Globus pallidus (tissue), 1 donor: Measurements from ENCODE around the gene KCNJ10.

Experiments
- DNase-seq: peaks from one replicate; pipeline ENCODE4 v3.0.0-alpha.2; 2015; ENCODE audit warnings: low spot score

KCNJ10 gene

DNA sequence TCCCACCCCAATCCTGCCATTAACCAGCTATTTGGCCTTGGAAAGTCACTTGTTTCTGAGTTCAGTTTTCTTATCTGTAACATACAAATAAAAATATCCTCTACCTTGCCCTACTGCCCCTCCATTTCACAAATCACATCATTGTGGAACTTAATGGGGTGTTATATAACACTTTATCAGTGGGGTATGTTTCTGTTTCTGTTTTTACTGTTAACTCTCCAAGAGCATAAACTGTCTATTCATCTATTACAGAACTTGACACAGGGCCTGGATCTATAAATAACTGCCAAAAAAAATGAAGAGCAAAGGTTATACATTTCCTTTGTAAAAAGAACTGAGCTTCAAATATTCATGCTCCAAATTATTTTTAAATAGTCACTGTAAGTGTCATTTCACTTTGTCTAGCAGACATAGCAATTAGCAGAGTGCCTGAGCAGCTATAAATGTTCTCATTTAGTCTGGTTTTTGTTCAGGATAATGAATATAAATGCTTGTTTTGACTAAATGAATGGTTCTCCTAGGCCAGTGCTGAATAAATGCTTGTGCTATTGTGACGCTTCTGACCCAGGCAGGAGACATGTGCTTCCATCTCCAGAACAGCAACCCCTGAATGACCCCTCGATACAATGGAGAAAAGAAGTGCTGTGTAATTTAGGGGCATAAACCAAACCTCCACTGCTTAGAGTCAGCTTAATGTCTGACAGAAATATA, 45.6 kb downstream of the KCNJ10 start:
- peak; percentile 77 for DNase-seq

DNA sequence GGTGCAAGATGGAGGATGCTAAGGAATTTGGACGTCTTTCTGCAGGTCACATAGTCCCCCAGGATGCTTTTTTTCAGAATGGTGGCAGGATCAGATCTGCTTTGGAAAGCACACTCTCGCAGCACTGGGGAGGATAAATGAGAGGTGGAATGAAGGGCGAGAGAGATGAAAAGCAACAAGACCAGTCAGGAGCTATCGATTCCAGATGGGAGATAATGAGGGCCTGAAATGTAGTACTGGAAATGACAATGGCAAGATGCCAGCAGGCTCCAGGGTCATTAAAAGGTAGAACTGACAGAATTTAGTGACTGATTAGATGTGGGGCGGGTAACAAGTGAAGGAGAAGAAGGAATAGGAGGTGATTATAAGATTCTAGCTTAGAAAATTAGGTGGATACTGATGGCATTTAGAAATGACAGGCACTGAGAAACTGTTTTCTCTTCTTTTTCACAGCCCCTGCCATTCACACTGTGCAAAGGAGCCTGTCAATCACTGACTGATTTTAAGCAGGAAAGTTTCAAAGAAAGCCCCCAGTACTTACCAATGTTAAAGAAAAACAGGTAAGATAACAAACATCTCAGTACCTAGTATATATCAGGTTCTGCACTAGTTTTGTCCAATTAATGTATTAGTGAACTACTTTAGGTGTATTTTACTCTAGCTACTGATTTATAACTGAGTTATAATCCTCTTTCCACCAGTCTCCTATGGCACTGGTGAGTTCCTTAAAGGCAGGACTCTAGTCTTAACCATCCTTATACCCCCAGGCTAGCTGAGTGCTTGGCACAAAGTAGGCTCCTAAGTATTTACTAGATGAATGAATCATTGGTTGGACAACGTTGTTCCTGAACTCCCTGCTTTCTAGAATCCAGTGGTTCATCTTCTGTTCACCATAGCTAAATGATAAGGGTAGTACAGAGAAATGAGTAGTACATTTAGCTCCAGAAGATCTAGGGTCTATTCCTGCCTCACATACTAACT, 47.3 kb downstream of the KCNJ10 start:
- DNase-seq, result no peak

DNA sequence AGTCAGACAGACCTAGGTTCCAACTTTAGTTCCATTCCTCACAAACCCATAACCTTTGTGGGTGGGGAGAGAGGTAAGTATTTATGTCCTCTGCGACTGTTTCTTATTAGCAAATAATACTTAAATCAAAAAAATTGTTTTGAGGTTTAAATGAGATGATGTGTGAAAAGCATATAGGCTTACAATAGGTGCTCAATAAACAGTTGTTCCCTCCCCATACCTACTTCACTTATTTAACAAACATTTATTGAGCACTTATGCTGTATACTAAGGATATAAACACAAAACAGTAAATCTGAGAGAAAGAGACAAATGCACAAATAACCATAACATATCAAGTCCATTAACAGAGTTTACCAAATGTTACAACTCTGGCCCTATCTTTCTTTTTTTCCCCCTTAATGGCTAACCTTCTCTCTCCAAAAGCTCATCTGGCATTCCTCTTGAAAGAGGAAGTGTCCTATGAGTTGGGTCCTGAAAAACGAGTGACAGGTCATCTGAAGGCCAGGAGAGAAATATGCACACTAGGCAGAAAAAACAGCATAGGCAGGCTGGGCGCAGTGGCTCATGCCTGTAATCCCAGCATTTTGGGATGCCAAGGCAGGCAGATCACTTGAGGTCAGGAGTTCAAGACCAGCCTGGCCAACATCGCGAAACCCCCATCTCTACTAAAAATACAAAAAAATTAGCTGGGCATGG, 48.4 kb downstream of the KCNJ10 start:
- no peak for DNase-seq

DNA sequence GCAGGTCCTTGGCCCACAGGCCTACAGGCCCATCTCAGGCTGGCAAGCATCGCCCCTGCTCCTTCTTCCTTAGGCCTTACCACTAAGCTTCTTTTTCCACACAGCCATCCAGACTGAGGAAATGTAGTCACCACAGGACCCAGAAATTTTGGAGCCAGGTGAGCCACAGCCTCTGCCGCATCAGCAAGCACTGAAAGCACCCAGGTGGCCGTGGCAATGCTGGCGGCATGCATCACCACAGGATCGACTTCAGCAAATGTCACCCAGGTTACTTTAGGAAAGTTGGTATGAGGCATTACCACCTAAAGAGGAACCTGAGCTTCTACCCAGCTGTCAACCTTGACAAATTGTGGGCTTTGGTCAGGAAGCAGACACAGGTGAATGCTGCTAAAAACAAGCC, 49.8 kb downstream of the KCNJ10 start:
- DNase-seq, result no peak

DNA sequence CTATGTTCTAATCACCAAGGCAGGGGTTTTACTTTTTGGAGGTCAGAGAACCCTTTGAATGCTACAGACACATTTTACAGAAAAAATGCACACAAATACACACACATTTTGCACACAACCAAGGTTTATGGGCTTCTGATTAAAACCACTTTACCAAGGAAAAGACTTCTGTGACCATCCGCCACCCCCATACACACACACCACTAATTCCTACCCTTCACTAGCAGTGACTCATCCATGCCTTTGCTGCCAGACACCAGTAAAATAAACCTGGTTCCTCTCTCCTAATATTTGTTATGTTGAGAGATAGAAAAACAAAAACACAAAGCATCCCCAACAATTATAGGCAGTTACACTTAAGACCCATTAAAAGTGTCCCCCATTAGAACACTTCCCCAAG, 51.1 kb downstream of the KCNJ10 start:
- DNase-seq, result no peak

DNA sequence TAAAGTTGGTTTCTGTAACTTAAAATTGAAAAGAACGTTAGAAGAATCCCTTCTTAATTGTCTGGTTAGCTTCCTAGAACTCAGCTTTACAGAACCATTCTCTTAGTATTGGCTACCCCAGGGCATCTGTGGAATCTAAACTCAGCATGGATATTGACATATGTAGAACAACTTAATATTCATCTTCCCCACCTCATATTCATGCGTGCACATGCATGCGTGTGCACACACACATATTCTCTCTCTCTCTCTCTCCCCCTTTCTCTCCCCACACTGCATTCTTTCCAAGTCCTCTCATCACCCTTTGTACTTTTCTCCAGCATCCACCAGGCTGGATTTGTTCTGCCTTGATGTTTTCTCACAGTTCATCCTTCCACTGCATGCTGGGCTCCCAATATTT, 51.6 kb downstream of the KCNJ10 start:
- DNase-seq, result no peak

DNA sequence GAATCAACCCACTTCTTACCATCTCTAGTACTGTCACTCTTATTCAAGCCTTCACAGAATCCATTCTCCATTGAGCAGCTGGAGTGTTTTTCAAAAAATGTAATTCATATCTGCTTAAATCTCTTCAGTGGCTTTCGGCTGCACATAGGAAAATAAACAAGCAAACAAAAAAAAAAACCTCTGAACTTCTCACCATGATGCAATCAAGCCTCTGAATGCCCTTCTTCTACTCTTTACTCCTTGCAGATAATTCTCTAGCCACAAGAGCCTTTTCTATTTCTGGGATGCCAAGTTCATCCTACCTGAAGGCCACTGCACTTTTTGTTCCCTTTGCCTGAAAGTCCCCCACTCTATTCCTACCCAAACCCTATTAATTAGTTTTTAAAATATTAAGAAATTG, 52.4 kb downstream of the KCNJ10 start:
- no peak for DNase-seq

DNA sequence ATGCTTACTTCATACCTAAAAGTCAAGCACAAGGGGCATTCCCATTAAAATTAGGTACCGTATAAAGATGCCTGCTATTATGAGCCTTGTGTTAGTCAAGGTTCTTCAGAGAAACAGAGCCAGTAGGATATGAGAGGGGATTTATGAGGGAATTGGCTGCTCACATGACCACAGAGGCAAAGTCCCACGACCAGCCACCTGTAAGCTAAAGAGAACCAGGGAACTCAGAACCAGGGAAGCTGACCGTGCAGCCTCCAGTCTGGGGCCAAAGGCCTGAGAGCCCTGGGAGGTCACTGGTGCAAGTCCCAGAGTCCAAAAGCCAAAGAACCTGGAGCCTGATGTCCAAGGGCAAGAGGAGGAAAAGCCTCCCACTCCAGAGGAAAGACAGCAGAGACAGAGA, 58.2 kb downstream of the KCNJ10 start:
- DNase-seq, result no peak

DNA sequence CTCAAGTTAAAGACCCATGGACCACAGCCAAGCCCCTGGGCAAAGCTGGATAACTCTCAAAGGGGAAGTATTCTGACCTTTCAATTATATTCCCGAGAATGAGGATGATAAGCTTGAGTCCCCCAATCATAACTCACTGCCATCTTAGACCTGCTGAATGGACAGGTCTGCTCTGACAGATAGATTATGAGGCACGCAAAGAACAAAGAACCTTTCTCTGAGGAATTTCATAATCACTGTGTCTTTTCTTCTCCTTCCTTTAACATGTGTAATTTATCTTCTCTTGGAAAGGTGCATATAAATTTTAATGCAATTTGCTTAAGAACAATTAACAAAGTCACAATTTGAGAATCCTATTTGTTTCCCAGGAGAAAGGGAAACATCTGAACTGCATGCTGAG, 60.2 kb downstream of the KCNJ10 start:
- no peak for DNase-seq

DNA sequence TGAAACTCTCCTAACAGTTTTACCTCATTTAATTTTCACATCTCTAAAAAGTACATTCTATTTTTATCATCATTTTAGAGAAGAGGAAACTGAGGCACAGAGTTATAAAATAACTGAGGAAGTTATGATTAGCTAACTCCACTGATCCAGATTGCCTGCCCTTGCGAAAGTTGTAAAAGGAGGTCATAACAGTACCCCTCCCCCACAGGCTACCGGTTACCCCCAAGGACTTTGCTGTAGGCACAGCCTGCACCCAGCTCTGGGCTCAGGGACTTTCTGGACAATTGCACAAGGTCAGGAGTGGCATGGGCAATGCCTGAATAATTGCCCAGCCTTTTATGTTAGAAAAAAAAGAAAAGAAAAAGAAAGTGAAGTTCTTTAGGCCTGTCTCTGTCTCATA, 60.9 kb downstream of the KCNJ10 start:
- no peak for DNase-seq

DNA sequence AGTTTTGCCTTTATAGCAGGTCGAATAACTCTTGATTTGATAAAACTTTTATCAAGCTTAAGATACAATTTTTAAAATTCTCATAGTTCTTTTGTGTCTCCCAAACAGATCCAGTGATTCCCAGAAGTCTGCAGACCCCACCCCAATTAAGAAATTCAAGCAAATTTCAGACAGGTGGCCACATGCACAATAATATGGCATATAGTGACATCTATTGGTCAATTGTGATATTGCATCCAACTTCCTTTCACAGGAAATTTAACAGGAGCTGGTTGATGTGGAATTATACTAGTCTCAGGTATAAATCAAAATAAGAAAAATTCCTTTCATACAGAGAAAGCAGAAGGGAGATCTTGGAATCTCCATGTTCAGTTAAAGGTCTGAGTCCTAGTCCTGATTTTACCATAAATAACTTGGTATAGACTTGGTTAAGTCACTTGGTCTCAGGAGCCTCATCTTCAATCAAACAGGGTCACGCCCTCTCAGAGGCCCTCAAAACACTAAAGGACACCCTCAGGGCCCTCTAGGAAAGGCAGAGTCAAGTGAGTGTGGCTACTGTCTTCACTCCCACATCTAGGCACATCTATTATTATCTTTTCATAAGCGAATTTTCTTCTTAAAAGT, 62.3 kb downstream of the KCNJ10 start:
- DNase-seq, result peak; percentile 31

DNA sequence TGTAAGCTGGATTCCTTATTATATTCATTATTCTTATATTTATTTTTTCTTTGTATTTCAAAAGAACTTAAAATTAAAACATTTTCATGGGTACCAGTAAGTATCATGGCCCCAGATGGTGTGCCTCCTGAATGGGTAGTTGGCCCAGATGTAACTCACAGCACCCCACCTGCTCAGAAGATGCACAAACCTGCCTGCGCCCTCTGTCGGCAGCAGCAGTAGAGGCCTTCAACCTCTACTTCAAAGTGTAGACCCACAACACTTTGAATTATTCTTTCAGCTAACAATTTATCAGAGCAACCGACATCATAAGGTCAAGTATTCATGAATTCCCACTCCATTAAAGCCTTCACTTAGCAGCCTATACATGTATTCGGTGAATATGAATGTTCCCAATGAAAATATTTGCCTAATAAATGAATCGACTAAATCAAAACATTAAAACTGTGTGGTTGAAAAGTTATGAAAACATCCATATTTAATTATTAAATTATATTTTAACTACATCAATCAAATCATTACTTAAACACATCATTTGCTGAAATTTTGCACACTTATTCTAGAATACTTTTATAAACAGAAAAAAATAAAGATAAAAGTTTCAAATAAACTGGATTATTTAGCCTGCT, 63.5 kb downstream of the KCNJ10 start:
- no peak for DNase-seq

DNA sequence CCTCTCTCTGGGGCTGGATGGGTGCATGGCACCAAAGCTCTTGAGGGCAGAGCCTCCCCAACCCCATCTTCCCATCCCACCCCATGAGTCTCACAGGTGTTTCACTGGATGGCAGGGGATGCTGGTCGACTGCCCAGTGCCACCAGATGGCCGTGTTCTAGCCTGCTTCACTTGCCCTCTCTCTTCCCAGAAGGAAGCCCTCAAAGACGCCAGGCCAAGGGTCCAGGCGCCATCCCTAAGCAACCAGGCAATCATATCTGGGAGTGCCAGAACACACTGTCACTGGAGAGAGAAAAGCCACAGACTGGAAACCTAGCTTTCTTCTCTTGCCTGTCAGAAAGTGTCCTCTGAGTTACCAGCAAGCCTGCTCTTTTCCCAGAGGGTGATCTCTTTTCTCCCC, 64.9 kb downstream of the KCNJ10 start:
- DNase-seq, result no peak

DNA sequence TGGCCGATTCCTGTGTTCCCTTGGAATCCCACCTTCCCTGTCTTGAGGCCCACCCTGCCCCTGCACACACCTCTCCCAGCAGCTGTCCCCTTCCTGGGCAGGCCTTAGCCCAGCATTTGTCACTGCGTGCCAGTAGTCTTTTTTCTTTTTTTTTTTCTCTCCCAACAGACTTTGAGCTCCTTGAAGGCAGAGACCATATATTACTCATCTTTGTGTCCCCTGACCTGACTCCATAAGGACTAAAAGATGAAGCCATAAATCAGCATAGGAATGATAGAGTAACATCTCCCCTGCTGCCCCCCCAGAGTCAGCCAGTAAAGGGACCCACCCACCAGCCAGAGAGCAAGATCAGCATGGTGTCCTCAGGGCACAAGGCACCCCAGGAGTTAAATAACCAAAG, 65.5 kb downstream of the KCNJ10 start:
- no peak for DNase-seq

DNA sequence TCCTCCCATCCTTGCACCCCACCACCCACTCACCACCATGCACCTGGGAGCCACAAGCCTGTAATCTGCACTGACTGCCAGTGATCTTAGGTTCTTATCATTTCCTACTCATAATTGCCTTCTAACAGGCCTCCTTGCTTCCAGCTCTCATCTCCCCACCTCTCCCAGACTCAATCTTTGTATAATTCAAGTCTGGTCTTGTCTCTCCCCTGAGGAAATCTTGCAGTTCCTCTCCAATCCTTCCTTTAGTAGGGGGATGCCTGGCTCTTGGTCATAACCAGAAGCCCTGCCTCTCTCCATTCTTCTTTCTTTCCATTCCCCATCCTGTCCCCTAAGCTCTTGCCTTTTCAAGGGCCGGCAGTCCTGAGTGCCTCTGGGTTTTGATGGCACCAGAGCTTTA, 66.0 kb downstream of the KCNJ10 start:
- no peak for DNase-seq

DNA sequence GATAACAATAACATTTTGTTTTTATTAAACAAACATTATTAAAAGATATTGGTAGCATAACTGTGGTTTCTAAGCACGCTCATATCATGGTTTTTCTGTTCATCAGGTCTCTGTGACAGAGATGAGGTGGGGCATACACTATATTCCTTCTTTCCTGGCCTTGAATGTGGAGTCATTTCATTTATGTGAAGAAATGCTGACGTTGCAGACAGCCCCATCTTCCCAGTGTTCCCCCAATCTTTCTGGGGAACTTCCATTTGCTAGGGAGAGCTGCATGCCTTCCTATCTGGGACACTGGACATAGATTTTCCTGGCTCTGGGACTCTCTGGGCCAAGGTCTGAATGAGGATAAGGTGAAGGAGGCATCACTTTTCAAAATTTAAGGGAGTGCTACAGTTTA, 68.5 kb downstream of the KCNJ10 start:
- DNase-seq, result no peak

DNA sequence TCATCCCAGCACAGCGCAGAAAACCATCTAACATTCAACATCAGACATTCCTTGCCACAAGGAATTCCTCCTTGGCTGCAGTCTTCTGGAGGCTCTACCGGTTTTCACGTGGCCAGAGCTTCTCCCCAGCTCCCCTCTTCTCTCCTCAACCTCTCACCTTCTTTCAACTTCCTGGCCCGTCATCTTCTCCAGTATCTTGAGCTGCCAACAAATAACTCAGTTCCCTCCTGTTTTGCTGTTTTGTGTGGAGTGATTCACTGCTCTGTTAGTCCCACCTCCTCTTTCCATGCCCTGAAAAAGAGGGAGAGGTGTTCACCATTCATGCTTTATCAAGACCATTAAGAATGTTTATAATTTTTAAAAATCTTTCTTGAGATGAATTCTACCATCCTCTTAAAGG, 70.8 kb downstream of the KCNJ10 start:
- no peak for DNase-seq

DNA sequence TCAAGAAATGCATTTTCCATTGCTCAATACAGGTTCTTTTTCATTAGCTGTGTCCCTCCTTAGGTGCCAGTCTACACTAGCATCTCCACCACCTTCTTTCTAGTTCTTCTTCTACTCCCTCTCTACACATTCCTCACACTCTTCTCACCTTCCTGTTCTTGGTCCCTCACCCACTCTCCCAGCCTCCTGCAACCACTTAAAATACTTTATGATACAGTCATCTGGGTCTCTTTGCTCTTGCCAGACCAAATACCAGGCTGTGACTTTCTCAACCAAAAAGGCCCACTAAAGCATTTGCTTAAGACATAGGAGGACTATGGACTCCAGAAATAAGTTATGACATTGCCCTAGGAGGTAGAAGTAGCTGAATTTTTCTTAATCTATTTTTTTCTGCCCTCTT, 73.3 kb downstream of the KCNJ10 start:
- no peak for DNase-seq

DNA sequence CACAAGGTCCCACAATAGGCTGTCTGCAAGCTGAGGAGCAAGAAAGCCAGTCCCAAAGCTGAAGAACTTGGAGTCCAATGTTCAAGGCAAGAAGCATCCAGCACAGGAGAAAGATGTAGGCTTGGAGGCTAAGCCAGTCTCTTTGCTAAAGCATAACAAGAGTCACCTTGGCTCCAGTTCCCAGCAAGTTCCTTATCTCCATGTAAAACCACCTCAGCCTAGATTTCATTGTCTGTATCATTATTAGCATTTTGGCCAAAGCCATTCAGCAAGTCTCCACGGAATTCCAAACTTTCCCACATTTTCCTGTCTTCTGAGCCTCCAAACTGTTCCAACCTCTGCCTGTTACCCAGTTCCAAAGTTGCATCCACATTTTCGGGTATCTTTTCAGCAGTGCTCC, 75.1 kb downstream of the KCNJ10 start:
- no peak for DNase-seq

DNA sequence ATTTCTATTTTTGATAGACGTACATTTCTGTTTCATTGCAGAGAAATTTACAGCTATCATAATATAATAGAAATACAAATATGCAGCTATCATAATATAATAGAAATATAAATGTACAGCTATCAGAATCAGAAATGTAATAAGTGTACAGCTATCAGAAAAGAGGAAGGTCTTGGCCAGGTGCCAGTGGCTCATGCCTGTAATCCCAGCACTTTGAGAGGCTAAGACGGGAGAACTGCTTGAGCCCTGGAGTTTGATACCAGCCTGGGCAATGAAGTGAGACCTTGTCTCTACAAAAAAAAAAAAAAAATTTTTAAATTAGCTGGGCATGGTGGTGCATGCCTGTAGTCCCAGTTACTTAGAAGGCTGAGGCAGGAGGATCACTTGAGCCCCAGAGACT, 76.0 kb downstream of the KCNJ10 start:
- DNase-seq, result no peak

DNA sequence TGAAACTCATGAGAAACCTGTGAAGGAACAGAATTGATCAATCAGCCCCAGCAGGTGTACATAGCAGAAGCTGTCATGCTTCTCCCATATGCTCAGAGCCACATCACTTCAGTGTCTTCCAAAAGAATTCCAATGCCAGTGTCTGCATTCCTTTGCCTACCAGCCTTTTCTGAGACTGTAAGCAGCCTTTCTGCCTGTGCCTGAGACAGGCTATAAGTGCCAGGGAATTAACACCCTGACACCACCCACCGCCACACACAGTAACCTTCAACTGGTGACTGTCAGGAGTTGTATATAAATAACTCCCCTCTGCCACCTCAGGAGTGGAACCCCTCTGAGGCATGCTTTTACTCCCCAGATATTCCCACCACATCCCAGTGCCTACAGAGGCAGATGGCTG, 77.8 kb downstream of the KCNJ10 start:
- no peak for DNase-seq

DNA sequence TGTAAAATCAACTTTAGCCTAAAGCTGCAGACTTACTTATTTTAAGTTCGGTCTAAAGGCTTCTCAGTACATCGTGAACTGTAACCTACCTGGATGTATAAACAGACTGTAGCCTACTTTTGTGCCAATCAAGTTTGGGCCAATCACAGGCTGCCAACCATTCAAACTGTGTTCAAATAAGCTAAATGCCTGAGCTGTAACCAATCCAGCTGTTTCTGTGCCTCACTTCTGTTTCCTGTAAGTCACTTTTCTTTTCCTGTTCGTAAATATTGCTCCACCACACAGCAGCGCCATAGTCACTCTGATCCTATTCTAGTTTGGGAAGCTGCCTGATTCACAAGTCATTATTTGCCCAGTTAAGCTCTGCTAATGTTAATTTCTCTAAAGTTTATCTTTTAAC, 78.4 kb downstream of the KCNJ10 start:
- no peak for DNase-seq
